ENCODE measurements around the gene IRAK1BP1. TPM values are rescaled to one million over a fixed set of nuclear protein-coding genes. Genes with fewer than 3 reads are reported as not detected.
A peak's percentile ranks its signal among the peaks of the same experiment; 100 is the strongest.

The IRAK1BP1 gene
- total and polyA plus RNA-seq, 2 donors from 2014 or later: 6.1 to 6.6 TPM

DNA sequence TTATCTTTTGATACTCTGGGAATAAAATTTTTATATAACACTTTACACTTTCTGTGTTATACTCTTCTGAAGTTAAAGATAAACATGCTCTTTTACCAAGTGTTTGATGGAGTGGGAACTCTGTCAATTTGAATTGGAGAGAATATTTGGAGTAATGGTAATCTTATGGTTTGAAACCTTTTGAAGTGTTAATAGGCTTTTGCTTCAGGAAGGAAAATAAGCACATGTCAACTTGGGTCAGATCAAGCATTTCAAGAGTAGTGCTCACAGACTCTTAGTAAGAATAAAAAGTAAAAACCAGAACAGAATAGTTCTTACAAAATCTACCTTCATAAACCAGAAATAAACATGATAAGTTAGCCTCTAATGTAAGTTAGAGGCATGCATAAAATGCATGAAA, 24.4 kb upstream of the IRAK1BP1 start:
- Histone ChIP-seq H3K4me3 (ENCODE audit: low read length in 3 of 3) (no peak overlapping the region), H3K4me1 (ENCODE audit: control insufficient read depth in 2 of 3, insufficient read depth in 2 of 3, low read depth in 1 of 3, low read length in 3 of 3) (no peaks in the 10 kb centered on the region), H3K9me3 (ENCODE audit: control insufficient read depth in 2 of 3, insufficient read depth in 1 of 3, low read length in 3 of 3) (no peaks in the 10 kb centered on the region), H3K9ac (ENCODE audit: low read length in 3 of 3) (no peak overlapping the region), H3K36me3 (ENCODE audit: control insufficient read depth in 2 of 3, insufficient read depth in 3 of 3, low read length in 3 of 3) (no peaks in the 10 kb centered on the region), H3K27ac (ENCODE audit: low read depth in 2 of 2, low read length in 2 of 2) (no peak overlapping the region), H3K27me3 (ENCODE audit: control insufficient read depth, insufficient read depth, low read length) (no peaks in the 10 kb centered on the region)
- intact Hi-C loops (cut with DNase I): no loop called here
- no peak for DNase-seq
- TF ChIP-seq, protein P1, sequence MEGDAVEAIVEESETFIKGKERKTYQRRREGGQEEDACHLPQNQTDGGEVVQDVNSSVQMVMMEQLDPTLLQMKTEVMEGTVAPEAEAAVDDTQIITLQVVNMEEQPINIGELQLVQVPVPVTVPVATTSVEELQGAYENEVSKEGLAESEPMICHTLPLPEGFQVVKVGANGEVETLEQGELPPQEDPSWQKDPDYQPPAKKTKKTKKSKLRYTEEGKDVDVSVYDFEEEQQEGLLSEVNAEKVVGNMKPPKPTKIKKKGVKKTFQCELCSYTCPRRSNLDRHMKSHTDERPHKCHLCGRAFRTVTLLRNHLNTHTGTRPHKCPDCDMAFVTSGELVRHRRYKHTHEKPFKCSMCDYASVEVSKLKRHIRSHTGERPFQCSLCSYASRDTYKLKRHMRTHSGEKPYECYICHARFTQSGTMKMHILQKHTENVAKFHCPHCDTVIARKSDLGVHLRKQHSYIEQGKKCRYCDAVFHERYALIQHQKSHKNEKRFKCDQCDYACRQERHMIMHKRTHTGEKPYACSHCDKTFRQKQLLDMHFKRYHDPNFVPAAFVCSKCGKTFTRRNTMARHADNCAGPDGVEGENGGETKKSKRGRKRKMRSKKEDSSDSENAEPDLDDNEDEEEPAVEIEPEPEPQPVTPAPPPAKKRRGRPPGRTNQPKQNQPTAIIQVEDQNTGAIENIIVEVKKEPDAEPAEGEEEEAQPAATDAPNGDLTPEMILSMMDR (IDR thresholded peaks at IDR 0.05; ENCODE audit: borderline replicate concordance, extremely low read depth, insufficient read depth): no peak
- FAIRE-seq: no peak

DNA sequence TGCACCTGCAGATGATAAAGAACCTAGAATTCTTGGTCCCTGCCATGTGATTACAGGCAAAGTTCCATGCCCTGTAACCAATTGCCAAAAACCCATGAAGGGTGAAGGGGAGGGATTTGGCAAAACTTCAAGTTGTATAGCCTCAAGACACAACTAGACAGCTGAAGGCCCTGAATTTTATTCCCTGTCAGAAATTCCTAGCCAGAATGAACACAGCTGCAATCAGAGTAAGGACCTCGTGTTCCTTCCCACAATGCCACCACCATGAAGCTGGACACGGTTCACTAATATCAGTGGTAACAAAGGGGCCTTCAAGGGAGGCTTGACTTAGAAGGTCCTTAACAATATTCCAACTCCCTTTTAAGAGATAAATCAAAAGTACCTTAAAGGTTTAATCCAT, 22.5 kb upstream of the IRAK1BP1 start:
- H3K27ac ChIP-seq (ENCODE audit: low read depth in 2 of 2, low read length in 2 of 2): no peak overlapping the region
- TF ChIP-seq, protein P1 (IDR thresholded peaks at IDR 0.05; ENCODE audit: borderline replicate concordance, extremely low read depth, insufficient read depth): no peak
- intact Hi-C loops (cut with DNase I): no loop called here
- FAIRE-seq: no peak
- no peaks in the 10 kb centered on the region for H3K4me1 ChIP-seq (ENCODE audit: control insufficient read depth in 2 of 3, insufficient read depth in 2 of 3, low read depth in 1 of 3, low read length in 3 of 3)
- H3K9ac ChIP-seq (ENCODE audit: low read length in 3 of 3): no peak overlapping the region
- no peak overlapping the region for H3K4me3 ChIP-seq (ENCODE audit: low read length in 3 of 3)
- DNase-seq: peak in 2 of 5 donors; percentile 9 to 29
- H3K27me3 ChIP-seq (ENCODE audit: control insufficient read depth, insufficient read depth, low read length): no peaks in the 10 kb centered on the region
- H3K9me3 ChIP-seq (ENCODE audit: control insufficient read depth in 2 of 3, insufficient read depth in 1 of 3, low read length in 3 of 3): no peaks in the 10 kb centered on the region
- H3K36me3 ChIP-seq (ENCODE audit: control insufficient read depth in 2 of 3, insufficient read depth in 3 of 3, low read length in 3 of 3): no peaks in the 10 kb centered on the region

DNA sequence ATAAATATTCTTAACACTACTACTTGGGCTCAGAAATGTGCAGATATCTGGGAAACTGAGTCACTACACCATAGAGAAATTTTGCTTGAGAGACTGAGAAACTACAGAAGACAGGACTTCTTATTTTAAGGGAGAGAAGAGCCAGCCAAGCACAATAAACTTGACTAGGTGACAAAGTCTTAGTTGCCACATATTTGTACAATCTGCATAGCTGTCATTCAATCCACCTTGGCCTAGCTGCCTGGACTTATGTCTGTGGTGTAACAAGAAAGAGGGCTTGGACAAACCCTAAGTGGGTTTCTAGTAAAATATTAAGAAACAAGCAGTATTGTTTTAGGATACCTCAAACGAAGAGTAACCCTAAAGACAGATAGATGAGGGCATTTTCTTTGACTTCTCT, 21.8 kb upstream of the IRAK1BP1 start:
- H3K36me3 ChIP-seq (ENCODE audit: control insufficient read depth in 2 of 3, insufficient read depth in 3 of 3, low read length in 3 of 3): no peaks in the 10 kb centered on the region
- intact Hi-C loops (cut with DNase I): no loop called here
- no peak for FAIRE-seq

More for the DNA sequence above, 21.8 kb upstream of the IRAK1BP1 start:
- TF ChIP-seq, protein P1 (IDR thresholded peaks at IDR 0.05; ENCODE audit: borderline replicate concordance, extremely low read depth, insufficient read depth): no peak
- DNase-seq: no peak
- H3K27me3 ChIP-seq (ENCODE audit: control insufficient read depth, insufficient read depth, low read length): no peaks in the 10 kb centered on the region
- H3K4me3 ChIP-seq (ENCODE audit: low read length in 3 of 3): no peak overlapping the region
- no peaks in the 10 kb centered on the region for H3K4me1 ChIP-seq (ENCODE audit: control insufficient read depth in 2 of 3, insufficient read depth in 2 of 3, low read depth in 1 of 3, low read length in 3 of 3)
- H3K27ac ChIP-seq (ENCODE audit: low read depth in 2 of 2, low read length in 2 of 2): no peak overlapping the region
- H3K9me3 ChIP-seq (ENCODE audit: control insufficient read depth in 2 of 3, insufficient read depth in 1 of 3, low read length in 3 of 3): no peaks in the 10 kb centered on the region
- H3K9ac ChIP-seq (ENCODE audit: low read length in 3 of 3): no peak overlapping the region
